IPS-15b (cell line): ENCODE measurements around the gene CXCL14.
A peak's percentile ranks its signal among the peaks of the same experiment; 100 is the strongest.

ENCODE experiments used
- H3K27me3 ChIP-seq: one replicate; pipeline ENCODE4 v1.6.1; 2013; ENCODE audit warnings: low read length; ENCODE audit not compliant: control insufficient read depth, insufficient read depth
- H3K36me3 ChIP-seq: one replicate; pipeline ENCODE4 v1.6.1; 2013; ENCODE audit warnings: low read length; ENCODE audit not compliant: control insufficient read depth, insufficient read depth
- H3K4me1 ChIP-seq: one replicate; pipeline ENCODE4 v1.6.1; 2013; ENCODE audit warnings: mild to moderate bottlenecking, low read length; ENCODE audit not compliant: control insufficient read depth, insufficient read depth
- H3K4me3 ChIP-seq: one replicate; pipeline ENCODE4 v1.5.1; 2013; ENCODE audit warnings: low read depth, low read length
- H3K9ac ChIP-seq: one replicate; pipeline ENCODE4 v1.6.1; 2013; ENCODE audit warnings: low read depth, mild to moderate bottlenecking, low read length
- H3K9me3 ChIP-seq: one replicate; pipeline ENCODE4 v1.6.1; 2013; ENCODE audit warnings: mild to moderate bottlenecking, low read length; ENCODE audit not compliant: control insufficient read depth, insufficient read depth

The CXCL14 gene

DNA sequence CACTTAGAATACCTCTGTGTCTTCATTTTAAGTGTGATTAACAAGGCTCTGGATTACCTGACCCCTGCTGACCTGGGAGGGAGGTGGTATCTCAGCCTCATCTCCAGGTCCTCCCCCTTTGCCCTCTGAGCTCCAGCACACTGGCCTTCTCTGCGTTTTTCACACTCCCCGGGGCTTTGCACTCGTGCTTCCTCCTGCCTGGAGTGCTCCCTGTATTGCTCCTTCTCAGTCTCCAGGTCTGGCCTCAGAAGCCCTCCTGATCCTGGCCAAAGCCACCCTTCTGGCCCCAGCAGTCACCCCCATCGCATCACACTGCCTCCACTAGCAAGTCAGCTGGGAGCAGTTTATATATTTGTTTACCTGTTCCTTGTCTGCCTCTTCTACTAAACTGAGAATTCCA is 29.4 kb downstream of the CXCL14 start:
- Histone ChIP-seq H3K9me3 (no peaks in the 10 kb centered on the region), H3K27me3 (peaks cover 87% of the 10 kb centered on the region)

DNA sequence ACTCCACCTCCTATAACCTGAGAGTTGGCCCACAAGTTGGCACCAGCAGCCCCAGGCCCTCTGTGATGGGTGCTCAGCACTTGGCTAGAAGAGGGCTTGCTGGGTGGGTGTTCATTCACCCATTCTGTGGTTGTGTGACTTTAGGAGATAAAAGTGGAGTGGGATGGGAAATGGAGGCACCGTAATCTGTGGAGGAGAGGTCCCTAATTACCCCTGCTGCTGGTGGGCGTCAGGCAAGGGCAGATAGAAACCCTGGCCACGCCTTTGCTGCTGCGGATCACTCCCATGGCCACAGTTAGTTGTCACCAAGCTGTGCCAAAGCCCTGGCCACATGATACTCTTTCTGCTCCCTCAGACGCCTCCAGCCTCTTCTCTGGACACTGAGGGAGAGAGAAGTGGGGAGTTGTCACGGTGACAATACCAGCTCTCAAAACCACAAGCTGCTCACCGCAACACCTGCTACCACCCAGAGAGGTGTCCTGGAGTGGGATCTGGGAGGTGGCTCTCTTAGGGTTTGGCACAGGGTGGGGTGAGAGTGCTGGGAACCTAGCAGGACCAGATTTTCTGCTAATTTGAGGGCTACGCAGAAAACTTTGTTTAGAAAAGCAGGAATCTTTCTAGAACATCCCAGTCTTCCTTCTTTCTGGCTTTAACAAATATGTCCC is 31.1 kb downstream of the CXCL14 start:
- Histone ChIP-seq H3K4me1 (peaks cover 4% of the 10 kb centered on the region), H3K9ac (no peak overlapping the region), H3K36me3 (no peaks in the 10 kb centered on the region), H3K27me3 (peaks cover 98% of the 10 kb centered on the region), H3K4me3 (peak overlapping the region; percentile 8), H3K9me3 (no peaks in the 10 kb centered on the region)

More for the DNA sequence above, 29.4 kb downstream of the CXCL14 start:
- peaks cover 4% of the 10 kb centered on the region for H3K4me1 ChIP-seq
- H3K4me3 ChIP-seq, result no peak overlapping the region
- H3K36me3 ChIP-seq, result no peaks in the 10 kb centered on the region
- H3K9ac ChIP-seq, result no peak overlapping the region

DNA sequence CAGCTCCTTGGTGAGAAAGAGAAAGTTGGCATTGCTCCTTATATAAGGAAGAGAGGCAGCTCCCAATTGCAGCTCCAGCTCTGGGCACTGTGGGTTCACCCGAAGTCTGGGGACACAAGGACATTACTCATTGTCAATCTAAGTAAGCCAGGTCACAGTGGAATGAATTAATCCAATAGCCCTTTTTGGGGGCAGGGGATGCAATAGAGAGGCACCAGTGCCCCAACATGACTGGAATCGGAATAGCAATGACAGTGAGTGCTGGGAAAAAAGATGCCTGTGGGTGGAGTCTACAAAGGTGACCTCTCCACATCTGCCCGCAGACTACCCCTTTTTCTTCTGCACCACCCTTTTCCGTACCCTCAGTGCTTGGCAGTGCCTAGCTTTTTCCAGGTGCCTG is 31.9 kb downstream of the CXCL14 start:
- peaks cover 4% of the 10 kb centered on the region for H3K4me1 ChIP-seq
- no peak overlapping the region for H3K9ac ChIP-seq
- H3K27me3 ChIP-seq, result peaks cover 98% of the 10 kb centered on the region
- no peak overlapping the region for H3K4me3 ChIP-seq
- no peaks in the 10 kb centered on the region for H3K9me3 ChIP-seq
- no peaks in the 10 kb centered on the region for H3K36me3 ChIP-seq

DNA sequence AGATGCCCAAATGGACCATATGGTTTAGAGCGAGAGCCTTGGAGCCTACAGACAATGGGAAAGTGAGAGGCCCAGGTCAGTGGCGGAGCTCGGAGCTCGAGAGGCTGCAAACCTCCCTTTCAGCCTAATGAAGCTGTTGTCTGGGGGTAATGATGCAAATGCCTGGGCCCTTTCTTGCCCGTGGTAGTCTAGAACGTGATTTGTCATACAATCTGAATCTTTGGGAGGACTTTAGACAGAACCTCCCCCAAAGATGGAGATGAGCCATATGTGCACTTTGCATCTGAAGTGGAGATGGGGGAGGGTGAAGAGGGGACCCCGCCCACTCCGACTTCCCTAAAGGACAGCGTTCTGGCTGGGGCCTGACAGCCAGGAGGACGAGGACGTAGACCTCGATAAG is 32.7 kb downstream of the CXCL14 start:
- Histone ChIP-seq H3K9ac (no peak overlapping the region), H3K36me3 (no peaks in the 10 kb centered on the region), H3K4me1 (peaks cover 5% of the 10 kb centered on the region), H3K27me3 (peaks cover 99% of the 10 kb centered on the region), H3K9me3 (no peaks in the 10 kb centered on the region), H3K4me3 (peak overlapping the region; percentile 27)

DNA sequence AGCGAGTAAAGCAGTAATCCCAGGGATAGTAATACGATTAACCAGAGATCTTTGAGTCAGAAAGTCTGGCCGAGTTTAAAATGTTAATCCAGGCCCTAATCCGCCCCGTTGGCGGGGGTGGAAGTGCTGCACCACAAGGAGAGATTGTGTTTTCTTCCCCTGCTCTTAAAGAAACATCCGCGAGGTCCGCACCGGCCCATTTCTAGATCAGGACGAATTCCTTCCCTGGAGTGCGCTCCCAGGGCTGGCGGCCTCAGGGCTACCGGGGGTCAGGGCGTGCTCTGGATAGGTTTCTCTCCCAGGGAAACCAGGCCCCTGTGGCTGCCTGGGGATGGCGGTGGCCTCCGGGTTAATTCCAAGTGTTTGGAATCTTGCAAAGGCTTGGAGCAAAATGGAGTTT is 33.7 kb downstream of the CXCL14 start:
- Histone ChIP-seq H3K4me1 (peaks cover 5% of the 10 kb centered on the region), H3K9me3 (no peaks in the 10 kb centered on the region), H3K9ac (no peak overlapping the region), H3K36me3 (no peaks in the 10 kb centered on the region), H3K27me3 (peaks cover 100% of the 10 kb centered on the region), H3K4me3 (no peak overlapping the region)

DNA sequence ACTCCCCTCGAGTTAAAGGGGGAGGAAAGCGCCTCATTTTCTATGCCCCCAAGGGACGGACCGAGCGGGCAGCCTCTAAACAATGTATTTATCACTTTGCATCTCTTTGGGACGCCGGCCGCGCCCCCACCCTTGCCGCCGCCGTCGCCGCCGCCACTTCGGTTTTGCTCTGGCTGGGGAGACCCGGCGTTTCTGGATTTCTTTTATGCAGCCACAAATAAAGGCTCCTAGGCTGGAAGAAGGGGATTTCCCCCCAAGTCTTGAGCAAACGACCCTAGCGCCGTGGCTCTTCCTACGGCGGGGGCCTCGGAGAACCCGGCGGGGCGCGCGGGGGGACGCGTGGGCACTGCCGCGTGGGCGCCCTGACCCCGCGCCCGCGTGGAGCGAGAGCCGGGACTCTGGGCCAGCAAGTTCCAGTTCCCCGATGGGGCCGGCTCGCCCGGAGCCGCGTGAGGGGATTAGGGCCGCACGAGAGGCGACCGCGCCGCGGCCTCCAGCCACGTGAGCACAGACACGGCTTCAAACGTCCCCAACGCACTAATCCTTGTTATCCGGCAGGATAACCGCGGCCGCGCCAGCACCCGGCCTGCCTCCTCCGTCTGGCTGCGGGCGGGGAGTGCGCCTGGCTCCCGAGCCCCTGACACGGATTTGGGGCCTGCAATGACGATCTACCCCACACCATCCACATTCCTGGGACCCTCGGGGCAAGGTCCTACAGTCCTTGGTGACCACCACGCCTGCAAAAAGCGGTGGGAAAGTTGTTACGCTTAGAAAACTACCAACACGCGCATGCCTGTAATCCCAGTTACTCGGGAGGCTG is 35.1 kb downstream of the CXCL14 start:
- Histone ChIP-seq H3K4me3 (peak overlapping the region; percentile 31), H3K36me3 (no peaks in the 10 kb centered on the region), H3K9me3 (no peaks in the 10 kb centered on the region), H3K27me3 (peaks cover 100% of the 10 kb centered on the region), H3K9ac (no peak overlapping the region), H3K4me1 (peaks cover 5% of the 10 kb centered on the region)

DNA sequence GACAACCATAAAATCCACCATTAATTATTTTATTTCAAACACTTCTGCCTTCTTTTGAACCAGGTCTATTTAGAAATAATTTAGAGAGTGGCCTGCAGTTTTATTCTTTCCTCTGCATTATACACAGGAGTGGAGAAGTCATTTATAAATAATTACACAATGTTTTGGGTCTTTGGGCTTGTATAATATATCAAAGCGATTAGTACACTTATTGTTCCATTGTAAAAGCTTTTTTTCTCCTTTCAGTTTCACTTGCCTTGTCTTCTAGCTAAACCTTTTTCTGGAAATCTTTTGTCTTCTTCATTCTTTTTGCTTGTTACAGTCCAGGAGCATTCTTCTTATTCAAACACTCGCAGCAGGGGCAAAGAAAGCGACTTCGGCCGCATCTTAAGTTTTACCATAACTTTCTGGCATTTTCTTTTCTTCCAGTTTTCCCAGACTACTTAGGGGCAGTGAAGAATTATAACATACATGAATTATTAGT is 35.7 kb downstream of the CXCL14 start:
- peaks cover 5% of the 10 kb centered on the region for H3K4me1 ChIP-seq
- H3K9me3 ChIP-seq, result no peaks in the 10 kb centered on the region
- H3K36me3 ChIP-seq, result no peaks in the 10 kb centered on the region
- H3K4me3 ChIP-seq, result peak overlapping the region; percentile 26
- no peak overlapping the region for H3K9ac ChIP-seq
- H3K27me3 ChIP-seq, result peaks cover 100% of the 10 kb centered on the region

DNA sequence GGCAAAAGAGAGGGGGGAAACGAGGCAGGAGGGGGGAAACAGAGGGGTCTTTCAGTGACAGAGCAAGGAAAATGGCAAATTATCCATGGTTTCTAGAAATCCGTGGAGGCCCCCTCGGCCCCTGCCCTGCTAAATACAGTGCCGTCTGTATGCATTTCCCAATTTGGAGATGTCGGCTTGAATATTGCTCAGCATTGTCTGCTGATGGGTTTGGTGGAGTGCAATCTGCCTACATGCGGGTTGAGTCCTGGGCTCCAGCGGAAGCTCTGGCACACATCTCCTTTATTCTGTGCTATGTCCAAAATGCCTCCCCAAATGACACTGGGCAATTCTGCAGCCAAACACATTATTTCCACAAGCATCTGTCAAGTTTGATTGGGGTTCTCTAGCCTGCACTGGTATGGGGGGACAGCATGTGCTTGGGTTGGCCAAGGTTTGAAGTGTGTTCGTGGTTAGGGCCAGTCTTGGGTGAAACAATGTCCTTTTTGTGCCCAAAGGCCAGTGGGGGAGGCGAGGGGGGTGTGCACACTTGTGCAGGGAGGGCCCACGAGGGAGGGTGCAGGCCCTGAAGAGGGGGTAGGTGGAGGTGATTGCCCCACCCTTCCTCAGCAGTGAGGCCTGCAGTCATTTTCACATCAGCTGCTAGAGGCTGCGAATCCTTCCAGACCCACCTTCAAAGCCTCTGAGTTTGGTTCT is 36.8 kb downstream of the CXCL14 start:
- H3K27me3 ChIP-seq, result peaks cover 100% of the 10 kb centered on the region
- H3K4me1 ChIP-seq, result peaks cover 5% of the 10 kb centered on the region
- no peaks in the 10 kb centered on the region for H3K9me3 ChIP-seq
- no peak overlapping the region for H3K4me3 ChIP-seq
- no peaks in the 10 kb centered on the region for H3K36me3 ChIP-seq
- H3K9ac ChIP-seq, result no peak overlapping the region

DNA sequence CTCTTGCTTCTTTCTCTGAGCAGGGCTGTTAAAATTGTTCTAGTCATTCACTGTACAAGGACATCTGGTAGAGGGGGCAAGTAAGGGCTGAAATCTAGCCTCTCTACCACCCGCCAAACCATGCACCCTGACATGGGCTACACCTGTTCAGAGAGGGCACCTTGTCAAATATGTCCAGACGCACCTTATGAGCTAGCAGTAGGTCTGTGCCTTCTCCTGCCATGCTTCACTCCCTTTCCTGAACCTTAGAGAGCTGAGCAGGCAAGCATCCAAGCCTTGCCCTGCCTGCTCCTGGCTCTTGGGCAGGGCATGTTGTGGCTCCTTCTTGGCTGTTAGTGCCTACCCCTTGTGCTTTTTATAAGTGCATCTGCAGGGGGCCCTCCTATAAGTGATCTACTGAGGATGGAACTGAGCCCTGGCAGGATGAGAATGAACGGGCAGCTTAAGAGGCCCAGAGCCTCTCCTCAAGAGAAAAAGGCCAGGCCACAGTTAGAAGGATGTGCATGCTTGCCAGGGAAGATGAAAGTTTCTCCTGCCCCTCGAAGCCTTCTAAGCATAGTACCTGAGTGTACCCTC is 39.3 kb downstream of the CXCL14 start:
- no peak overlapping the region for H3K4me3 ChIP-seq
- peaks cover 2% of the 10 kb centered on the region for H3K4me1 ChIP-seq
- H3K27me3 ChIP-seq, result peaks cover 97% of the 10 kb centered on the region
- no peaks in the 10 kb centered on the region for H3K9me3 ChIP-seq
- H3K9ac ChIP-seq, result no peak overlapping the region
- no peaks in the 10 kb centered on the region for H3K36me3 ChIP-seq

DNA sequence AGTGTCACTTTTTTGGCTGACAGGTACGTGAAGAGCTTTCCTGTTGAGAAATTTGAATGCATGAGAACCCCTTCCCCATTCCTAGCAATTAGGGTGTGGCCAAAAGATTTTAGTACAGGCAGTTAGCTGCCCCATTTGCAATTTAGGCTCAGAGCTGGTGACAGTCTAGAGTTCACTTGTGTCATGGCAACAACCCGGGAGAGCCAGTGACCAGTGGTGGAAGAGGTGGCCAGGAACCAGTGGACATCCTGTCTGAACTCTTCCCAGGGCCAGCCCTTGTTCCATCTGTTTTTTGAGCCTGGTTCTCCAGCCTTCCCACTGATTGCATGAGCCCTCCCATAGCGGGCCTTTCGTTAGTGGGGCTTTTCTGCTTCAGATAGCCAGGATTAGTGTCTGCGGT is 40.5 kb downstream of the CXCL14 start:
- Histone ChIP-seq H3K4me1 (peaks cover 4% of the 10 kb centered on the region), H3K9ac (no peak overlapping the region), H3K27me3 (peaks cover 98% of the 10 kb centered on the region), H3K4me3 (peak overlapping the region; percentile 5), H3K9me3 (no peaks in the 10 kb centered on the region), H3K36me3 (no peaks in the 10 kb centered on the region)

DNA sequence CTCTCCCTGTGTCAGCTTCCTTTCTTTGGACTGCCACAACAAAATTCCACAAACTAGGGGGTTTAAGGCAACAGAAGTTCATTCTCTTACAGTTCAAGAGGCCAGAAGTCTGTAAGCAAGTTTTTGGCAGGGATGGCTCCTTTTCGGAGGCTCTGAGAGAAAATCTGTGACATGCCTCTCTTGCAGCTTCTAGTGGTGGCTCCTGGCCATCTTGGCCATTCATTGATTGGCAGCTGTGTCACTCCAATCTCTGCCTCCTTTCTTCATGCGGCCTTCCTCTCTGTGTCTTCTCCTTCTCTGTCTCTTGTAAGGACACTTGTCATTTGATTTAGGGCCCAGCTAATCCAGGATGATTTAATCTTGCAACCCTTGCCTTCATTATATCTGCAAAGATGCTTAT is 41.0 kb downstream of the CXCL14 start:
- Histone ChIP-seq H3K9me3 (no peaks in the 10 kb centered on the region), H3K9ac (no peak overlapping the region), H3K27me3 (peaks cover 98% of the 10 kb centered on the region), H3K36me3 (no peaks in the 10 kb centered on the region), H3K4me1 (peaks cover 4% of the 10 kb centered on the region), H3K4me3 (peak overlapping the region; percentile 5)
